NCI-H345 (cell line): ENCODE results near the gene MEX3D.

ENCODE experiments used
- DNase-seq: peaks from one replicate; lab custom pipeline; 2025; lab: John Stamatoyannopoulos, UW

The MEX3D gene

GRCh38 chr19:1593501-1593772, 25.3 kb upstream of the MEX3D start:
- no peak for DNase-seq

- DNase-seq, result peak; percentile 94
These were observed 24.8 kb upstream of the MEX3D start, which contains the start of gene MBD3 for GRCh38 chr19:1592755-1593500. Gene MBD3 (minus strand): TSS chr19:1592865. CDS start chr19:1592631, 234 bp downstream.

DNA sequence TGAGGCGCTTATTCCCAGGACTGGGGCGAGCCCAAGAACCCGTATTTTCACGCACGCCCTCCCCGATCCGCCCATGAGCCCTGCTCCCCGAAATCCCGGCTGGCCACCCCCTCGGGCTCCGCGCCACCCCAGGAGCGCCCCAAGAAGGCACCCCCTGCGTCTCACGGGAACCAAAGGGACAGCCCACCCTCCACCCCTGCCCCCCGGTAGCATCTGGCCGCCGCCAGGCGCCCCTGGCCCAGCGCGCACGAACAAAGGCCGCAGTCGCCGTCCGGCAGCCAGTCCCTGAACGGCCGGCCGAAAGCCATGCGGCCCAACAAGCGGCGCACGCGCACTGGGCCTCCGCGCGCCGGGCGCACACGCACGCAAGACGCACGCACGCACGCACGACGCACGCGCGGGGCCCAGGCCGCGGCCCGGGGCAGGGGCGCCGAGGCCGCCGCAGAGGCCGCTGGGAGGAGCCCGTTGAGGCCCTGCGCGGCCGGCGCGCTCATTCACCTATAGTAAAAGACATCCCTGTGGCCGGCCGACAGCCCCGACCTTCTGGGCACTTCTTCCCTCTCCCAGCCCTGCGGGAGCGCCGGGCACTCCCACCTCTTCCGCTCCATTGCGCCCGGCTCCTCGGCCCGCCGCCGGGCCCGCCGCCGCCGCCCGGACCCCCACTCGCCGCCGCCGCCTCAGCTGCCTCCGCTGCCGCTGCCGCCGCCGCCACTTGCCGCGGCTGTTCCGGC, 24.1 kb upstream of the MEX3D start:
- DNase-seq, result peak; percentile 90

GRCh38 chr19:1591421-1592023, 23.4 kb upstream of the MEX3D start:
- peak; percentile 27 for DNase-seq

DNA sequence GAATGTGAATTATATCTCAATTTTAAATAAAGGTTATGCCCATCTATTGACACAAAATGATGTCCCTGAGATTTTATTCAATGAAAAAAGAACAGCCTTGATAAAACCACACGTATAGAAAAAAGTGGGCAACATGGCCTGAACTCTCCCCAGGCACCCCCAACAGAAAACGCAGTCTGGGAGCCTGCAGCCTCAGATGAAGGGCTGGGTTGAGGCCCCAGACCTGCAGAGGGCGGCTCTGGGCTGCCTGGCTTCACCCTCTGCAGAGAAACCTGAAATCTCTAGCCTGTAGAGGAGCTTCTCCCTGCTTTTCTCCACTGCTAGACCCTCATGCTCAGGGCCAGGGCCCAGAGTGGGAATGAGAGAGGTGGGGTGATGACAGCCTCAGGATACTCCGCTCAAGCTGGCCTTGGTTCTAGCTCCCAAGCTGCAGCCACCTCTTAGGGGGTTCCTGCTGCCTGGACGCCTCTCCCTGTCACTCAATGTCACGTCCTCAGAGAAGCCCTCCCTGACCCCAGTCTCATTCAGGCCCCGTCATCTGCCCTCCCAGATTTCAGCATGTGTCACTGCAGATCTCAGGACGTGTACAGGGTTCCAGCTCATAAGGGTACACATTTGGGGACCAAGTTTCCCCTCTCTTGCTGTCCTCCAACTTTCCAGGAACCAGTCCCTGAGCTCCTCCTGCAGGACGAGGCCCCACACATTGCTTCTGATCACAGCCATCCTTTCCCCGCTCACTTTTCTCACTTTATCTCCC, 22.7 kb upstream of the MEX3D start:
- no peak for DNase-seq

DNA sequence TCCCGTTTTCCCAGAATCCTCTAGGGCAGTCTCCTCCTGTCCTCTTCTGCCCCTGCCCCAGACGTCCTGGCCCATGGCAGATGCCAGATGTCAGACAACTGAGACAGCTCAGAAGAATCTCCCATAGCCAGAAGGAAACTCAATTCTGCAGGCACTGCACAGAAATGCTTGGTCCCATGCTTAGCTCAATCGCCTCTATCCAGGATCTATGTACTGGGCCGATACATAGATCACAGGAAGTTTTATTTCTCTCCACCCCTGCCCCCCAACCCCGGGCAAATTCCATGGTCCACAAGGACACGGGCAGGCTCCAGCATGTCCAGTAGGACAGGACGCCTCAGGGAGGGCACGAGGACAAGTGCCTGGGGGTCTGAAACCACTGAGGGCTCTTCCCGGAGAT, 19.7 kb upstream of the MEX3D start:
- no peak for DNase-seq

GRCh38 chr19:1585243-1585580, 17.1 kb upstream of the MEX3D start:
- no peak for DNase-seq

DNA sequence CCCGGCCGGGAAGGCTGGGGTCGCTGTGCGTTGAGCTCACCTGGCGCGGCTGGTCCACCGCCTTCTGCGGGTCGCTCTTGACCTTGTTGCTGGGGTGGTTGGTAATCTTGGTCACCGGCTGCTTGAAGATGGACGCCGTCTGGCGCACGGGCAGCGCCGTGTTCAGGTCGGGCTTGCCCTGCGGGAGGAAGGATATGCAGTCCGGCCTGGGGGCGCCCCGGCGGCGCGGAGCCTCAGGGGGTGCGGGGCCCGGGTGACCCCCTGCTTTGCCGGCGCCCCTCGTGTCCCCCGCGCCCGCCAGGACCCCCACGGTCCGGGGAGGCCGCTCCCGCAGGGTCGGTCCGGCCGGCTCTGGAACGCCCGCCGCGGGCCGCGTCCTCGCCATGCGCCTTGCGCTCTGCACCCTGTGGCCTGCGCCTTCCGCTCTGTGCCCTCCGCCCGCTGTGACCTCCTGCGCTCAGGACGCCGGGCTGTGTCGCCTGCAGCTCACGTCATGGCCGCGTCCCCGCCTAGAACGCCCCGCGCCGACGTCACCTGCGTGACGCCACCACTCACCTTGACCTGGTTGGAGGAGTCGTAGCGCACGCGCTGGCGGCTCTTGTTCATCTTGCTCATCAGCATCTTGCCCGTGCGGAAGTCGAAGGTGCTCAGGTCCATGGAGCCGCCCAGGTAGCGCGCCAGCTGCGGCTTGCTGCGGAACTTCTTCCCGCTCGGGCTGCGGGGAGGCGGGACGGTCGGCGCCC, 16.5 kb upstream of the MEX3D start:
- DNase-seq, result no peak

GRCh38 chr19:1582201-1582600, 14.1 kb upstream of the MEX3D start:
- peak; percentile 29 for DNase-seq

- DNase-seq, result no peak
These were observed 12.8 kb upstream of the MEX3D start for GRCh38 chr19:1580957-1581356.

DNA sequence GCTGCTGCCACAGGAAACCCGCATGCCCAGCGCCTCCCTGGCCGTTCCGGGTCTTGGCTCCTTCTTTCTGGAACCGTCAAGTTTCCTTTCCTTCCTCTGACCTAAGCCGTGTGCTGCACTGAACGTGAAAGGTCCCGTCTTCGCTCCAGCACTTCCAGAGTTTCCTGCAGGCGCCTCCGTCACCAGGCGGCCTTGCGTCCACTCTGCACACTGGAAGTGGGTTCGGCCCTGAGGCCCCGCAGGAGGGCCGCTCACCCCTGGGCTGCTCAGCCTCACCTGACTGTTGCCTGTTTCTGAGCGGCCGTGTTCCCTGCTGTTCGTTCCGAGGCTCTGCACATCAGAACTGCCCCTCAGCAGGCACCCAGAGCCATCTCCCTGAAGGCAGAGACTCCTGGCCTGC, 12.3 kb upstream of the MEX3D start:
- DNase-seq, result no peak

DNA sequence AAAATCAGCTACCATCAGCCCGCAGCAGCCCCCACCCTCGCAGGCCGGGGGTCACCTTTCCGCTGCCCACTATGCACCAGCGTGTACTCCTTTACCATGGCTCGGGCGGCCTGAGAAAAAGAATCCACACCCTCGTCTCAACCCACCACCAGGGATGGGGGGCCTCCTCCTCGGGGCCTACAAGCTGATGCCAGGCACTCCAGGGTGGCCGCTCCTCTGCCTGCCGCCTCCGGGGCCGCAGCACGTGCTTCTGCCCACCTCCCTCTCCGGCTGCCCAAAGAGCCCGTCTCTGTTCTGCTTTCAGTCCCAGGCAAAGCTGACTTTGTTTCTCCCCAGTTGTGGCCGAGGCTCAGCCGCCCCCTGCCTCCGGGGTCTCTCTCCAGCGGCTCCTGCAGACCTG, 11.1 kb upstream of the MEX3D start:
- DNase-seq, result no peak

DNA sequence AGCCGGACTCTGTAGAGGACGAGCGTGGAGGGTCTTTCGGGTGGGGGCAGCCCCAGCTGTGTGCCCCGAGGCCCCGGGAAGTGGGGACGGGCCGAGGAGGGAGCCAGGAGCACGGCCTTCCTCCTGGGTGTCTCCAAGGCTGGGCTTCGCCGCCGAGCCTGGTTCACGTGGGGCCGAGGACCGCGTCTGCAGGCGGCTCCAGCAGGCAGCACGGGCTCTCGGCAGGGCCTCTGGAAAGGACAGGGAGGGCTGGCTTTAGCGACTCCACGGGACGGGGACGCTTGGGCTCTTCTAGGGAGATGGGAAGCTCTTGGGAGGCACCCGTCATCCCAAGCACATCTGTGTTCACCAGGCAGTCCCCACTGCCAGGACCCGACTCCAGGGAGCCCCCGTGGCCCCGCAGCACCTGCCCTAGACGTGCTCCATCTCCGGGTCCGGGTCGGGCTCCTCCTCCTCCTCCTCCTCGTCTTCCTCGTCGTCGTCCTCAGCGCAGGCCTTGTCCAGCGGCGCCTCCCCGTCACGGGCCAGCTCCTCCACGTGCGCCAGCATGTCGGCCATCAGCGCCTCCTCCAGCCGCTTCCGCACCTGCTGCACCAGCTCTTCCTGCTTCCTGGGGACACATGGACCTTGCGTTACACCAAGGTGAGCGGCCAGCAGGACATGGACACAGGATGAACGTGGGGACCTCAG, 9.9 kb upstream of the MEX3D start:
- DNase-seq, result no peak

GRCh38 chr19:1577090-1577928, 9.2 kb upstream of the MEX3D start:
- DNase-seq, result no peak

DNA sequence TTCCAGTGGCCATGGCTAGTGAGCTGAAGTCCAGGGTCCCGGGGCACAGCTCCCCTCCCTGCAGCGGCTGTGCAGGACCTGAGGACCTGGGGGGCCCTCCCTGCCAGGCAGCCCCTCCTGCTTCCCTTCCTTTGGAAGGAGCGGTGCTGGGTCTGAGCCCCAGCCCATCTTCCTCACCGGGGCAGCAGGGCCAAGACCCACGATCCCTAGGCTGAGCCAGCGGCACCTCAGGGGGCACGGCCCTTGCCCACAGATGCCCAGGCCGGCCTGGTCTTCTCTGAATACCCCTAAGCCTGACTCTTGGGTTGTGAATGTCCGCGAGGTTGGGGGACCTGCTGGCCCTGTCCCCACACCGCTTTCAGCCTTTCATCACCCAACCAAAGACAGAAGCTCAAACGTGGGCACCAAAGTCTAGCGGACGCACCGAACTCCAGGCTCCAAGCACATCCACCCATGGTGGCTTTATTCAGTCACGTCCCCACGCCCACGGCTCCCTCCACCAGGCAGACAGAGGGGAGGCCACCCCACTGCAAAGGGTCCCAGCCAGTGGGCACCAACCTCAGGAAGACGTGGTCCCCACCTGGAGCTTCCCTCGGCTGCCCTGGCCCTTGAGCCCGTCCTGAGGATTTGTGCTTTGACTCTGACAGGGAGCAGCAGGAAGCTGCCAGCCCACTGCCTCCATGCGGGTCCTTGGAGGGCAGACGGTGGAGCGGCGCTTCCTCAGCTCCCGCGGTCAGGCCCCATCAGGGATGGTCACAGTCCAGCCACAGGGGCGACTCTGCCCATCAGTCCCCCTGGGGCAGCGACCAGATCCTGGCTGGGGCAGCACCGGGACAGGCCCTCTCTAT, 8.3 kb upstream of the MEX3D start:
- DNase-seq, result no peak

DNA sequence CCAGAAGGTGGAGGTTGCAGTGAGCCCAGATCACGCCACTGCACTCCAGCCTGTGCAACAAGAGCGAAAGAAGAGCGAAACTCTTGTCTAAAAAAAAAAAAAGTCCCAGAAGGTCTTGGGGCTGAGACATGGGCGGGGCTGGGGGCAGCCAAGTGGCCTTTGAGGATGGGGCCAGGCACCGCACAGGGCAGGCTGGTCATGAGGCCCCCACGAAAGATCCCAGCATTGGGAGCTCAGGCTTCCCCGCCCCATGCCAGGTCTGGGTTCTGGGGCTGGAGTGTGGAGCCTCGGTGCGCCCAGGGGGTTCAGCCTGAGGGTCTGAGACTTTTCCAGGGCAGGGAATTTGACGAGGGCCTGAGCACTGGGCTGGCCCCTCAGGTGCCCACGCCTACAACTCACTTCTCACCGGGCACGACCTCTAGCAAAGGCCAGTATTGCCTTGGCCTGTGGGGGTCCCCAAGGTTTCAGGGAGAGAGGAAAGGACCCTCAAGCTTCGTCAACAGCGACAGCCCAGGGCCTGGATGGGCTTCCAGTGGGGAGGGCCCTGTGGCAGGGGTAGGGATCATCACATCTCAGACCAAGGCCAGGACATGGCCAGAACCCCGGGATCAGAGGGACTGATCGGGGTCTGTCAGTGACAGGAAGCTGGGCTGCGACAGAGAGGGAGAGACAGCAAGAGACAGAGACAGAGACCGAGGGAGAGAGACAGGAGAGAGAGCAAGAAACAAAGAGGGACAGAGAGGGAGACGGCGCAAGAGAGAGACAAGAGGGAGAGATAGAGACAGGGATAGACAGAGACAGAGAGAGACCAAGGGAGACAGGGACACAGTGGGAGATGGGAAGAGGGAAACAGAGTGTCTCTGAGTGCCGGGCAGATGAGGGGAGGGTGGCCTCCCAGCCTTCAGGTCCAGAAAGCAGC, 7.5 kb upstream of the MEX3D start:
- no peak for DNase-seq

GRCh38 chr19:1574354-1575136, 6.4 kb upstream of the MEX3D start:
- no peak for DNase-seq

GRCh38 chr19:1572795-1573194, 4.7 kb upstream of the MEX3D start:
- no peak for DNase-seq
